SHP77 (cell line): ENCODE results near the gene AGPAT4.
A peak's percentile ranks its signal among the peaks of the same experiment; 100 is the strongest.

ENCODE experiments used
- DNase-seq, 2 experiments: peaks; one replicate each; lab custom pipeline; 2025; lab: John Stamatoyannopoulos, UW

Gene AGPAT4

GRCh38 chr6:161166176-161166575, 107.7 kb downstream of the AGPAT4 start:
- no peak for DNase-seq

- DNase-seq = no peak
These were observed 109.7 kb downstream of the AGPAT4 start for GRCh38 chr6:161164182-161164625.

GRCh38 chr6:161163466-161164181, 110.2 kb downstream of the AGPAT4 start:
- DNase-seq = no peak

GRCh38 chr6:161162722-161163121, 111.1 kb downstream of the AGPAT4 start:
- DNase-seq = no peak

GRCh38 chr6:161161889-161162624, 111.8 kb downstream of the AGPAT4 start:
- DNase-seq = no peak

- DNase-seq = no peak
These were observed 112.7 kb downstream of the AGPAT4 start for GRCh38 chr6:161161121-161161520.

- DNase-seq = no peak
These were observed 119.0 kb downstream of the AGPAT4 start for GRCh38 chr6:161154796-161155335.

GRCh38 chr6:161153725-161154124, 120.1 kb downstream of the AGPAT4 start:
- no peak for DNase-seq

GRCh38 chr6:161152907-161153662, 120.8 kb downstream of the AGPAT4 start:
- no peak for DNase-seq

- DNase-seq = no peak
These were observed 121.4 kb downstream of the AGPAT4 start for GRCh38 chr6:161152527-161152862.

- no peak for DNase-seq
These were observed 122.0 kb downstream of the AGPAT4 start for GRCh38 chr6:161151660-161152526.

GRCh38 chr6:161151059-161151645, 122.7 kb downstream of the AGPAT4 start:
- no peak for DNase-seq

- DNase-seq = no peak
These were observed 123.3 kb downstream of the AGPAT4 start for GRCh38 chr6:161150566-161150965.

GRCh38 chr6:161150136-161150535, 123.7 kb downstream of the AGPAT4 start:
- no peak for DNase-seq

- DNase-seq = no peak
These were observed 130.0 kb downstream of the AGPAT4 start for GRCh38 chr6:161143663-161144430.

- no peak for DNase-seq
These were observed 130.9 kb downstream of the AGPAT4 start for GRCh38 chr6:161142957-161143296.

GRCh38 chr6:161141173-161141572, 132.7 kb downstream of the AGPAT4 start:
- DNase-seq = peak; percentile 26 to 28

- DNase-seq = no peak
These were observed 133.3 kb downstream of the AGPAT4 start for GRCh38 chr6:161140554-161140875.

GRCh38 chr6:161139766-161140553, 133.9 kb downstream of the AGPAT4 start:
- peak; percentile 37 to 55 for DNase-seq

GRCh38 chr6:161139304-161139765, 134.5 kb downstream of the AGPAT4 start:
- no peak for DNase-seq
